AG10803 (cell line): ENCODE data around the gene RAMAC.

Source experiments
- DNase-seq: peaks from one replicate; pipeline ENCODE4 v3.0.0; 2010; ENCODE audit warnings: low read depth
- H3K4me3 ChIP-seq: 2 replicates; pipeline ENCODE4 v1.5.1; 2011; ENCODE audit warnings: mild to moderate bottlenecking, low read length, control low read depth
- CTCF ChIP-seq: conservative IDR thresholded peaks from 2 replicates; pipeline ENCODE4 v1.5.1; 2011; ENCODE audit warnings: mild to moderate bottlenecking, low read length, control low read depth, inconsistent platforms

Gene RAMAC

GRCh38 chr15:83036253-83036652 is 50.2 kb downstream of the RAMAC start:
- no peak for TF ChIP-seq CTCF
- no peak overlapping the region for H3K4me3 ChIP-seq
- DNase-seq = no peak

- no peak for TF ChIP-seq CTCF
- no peak overlapping the region for H3K4me3 ChIP-seq
- DNase-seq = no peak
These were observed 53.2 kb downstream of the RAMAC start for GRCh38 chr15:83039206-83039605.
